Tibial nerve (tissue), 4 donors: ENCODE measurements around the gene TIGIT. TPM values are rescaled to one million over a fixed set of nuclear protein-coding genes. Genes with fewer than 3 reads are reported as not detected.

Experiments
- DNase-seq, 2 donors: peaks; one replicate each; pipeline ENCODE4 v3.0.0-alpha.2; 2019; ENCODE audit warnings: low spot score in 2 of 2
- H3K27ac ChIP-seq, 4 donors: fragments of 200-600 bp; sonication (generic) in 3 of 4; one replicate each; pipeline ENCODE4 v1.5.1; 2017 to 2019; ENCODE audit warnings: mild to moderate bottlenecking in 1 of 4
- H3K27me3 ChIP-seq, 2 donors: fragments of 200-600 bp; sonication (generic) in 1 of 2; one replicate each; pipeline versions ENCODE4 v1.5.1 to v1.6.0; 2017 to 2019
- H3K36me3 ChIP-seq, 3 donors: fragments of 200-600 bp; sonication (generic); one replicate each; pipeline ENCODE4 v1.5.1; 2018 to 2019
- H3K4me1 ChIP-seq, 4 donors: fragments of 200-600 bp; sonication (generic) in 3 of 4; one replicate each; pipeline ENCODE4 v1.5.1; 2017 to 2019
- H3K4me3 ChIP-seq, 4 donors: fragments of 200-600 bp; sonication (generic) in 3 of 4; one replicate each; pipeline ENCODE4 v1.5.1; 2017 to 2019; ENCODE audit warnings: mild to moderate bottlenecking in 1 of 4, moderate library complexity in 1 of 4
- H3K9me3 ChIP-seq, 4 donors: fragments of 200-600 bp; sonication (generic) in 3 of 4; one replicate each; pipeline ENCODE4 v1.5.1; 2017 to 2019
- EP300 ChIP-seq, 2 donors: sonication (generic); formaldehyde crosslinking; IDR thresholded peaks; one replicate each; pipeline ENCODE4 v1.6.1; 2017; ENCODE audit warnings: antibody characterized with exemption in 2 of 2, mild to moderate bottlenecking in 1 of 2
- POLR2A ChIP-seq, 2 donors: fragments of 450-650 bp; IDR thresholded peaks; one replicate each; pipeline ENCODE4 v1.6.1; 2017; ENCODE audit warnings: antibody characterized with exemption in 2 of 2, mild to moderate bottlenecking in 2 of 2, moderate library complexity in 2 of 2
- WGBS, 2 donors: methylation state at CpG; one replicate each; pipeline ENCODE4 v1.1.5; 2018; 5-methylcytosine and 5-hydroxymethylcytosine counted together
- total RNA-seq, 4 donors: library from RNA; depleted of rRNA; stranded (reverse); fragments of >200 nt; gene quantifications; one replicate each; pipeline ENCODE4 v1.1.0, GENCODE V29; 2016
- TF ChIP-seq, protein P1 (sequence below), 5 experiments: fragments of 200-600 bp in 3 of 5; fragments of 450-650 bp in 2 of 5; sonication (generic) in 3 of 5; IDR thresholded peaks; one replicate each; pipeline ENCODE4 v1.5.1; 2016 to 2019; ENCODE audit warnings: antibody characterized with exemption in 5 of 5, mild to moderate bottlenecking in 3 of 5, moderate library complexity in 2 of 5

Gene TIGIT
- total RNA-seq, 4 donors from 2014 or later, result 0.42 to 3.9 (median 0.60) TPM; not detected in 1

DNA sequence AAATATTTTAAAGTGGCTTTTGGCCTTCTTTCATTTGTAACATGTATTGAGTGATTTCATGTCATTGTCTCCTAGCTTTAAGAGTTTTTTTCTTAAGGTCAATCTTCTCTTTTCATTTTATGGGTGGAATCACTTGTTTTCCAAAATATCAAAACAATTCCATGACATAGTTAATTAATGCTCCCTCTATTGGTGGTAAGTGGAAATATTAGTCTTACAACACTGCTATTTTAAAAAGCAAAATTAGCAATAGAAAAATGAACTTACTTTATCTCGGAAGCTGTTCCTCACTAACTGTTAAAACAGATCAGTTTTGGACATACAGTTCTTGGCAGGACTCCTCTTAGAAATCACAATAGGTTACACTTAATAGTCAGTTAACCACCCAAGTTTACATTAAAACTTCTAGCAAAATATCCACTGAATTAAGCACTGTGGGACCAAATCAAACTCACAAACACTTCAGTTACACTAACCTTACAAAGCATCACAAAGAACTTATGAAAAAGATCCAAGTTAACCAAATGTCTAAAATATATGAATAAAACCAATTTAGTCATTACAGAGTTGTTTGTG is 42.4 kb downstream of the TIGIT start:
- H3K27ac ChIP-seq, result no peak overlapping the region
- no peak overlapping the region for H3K4me3 ChIP-seq
- no peak for TF ChIP-seq POLR2A (IDR thresholded peaks at IDR 0.05)
- TF ChIP-seq, protein P1, sequence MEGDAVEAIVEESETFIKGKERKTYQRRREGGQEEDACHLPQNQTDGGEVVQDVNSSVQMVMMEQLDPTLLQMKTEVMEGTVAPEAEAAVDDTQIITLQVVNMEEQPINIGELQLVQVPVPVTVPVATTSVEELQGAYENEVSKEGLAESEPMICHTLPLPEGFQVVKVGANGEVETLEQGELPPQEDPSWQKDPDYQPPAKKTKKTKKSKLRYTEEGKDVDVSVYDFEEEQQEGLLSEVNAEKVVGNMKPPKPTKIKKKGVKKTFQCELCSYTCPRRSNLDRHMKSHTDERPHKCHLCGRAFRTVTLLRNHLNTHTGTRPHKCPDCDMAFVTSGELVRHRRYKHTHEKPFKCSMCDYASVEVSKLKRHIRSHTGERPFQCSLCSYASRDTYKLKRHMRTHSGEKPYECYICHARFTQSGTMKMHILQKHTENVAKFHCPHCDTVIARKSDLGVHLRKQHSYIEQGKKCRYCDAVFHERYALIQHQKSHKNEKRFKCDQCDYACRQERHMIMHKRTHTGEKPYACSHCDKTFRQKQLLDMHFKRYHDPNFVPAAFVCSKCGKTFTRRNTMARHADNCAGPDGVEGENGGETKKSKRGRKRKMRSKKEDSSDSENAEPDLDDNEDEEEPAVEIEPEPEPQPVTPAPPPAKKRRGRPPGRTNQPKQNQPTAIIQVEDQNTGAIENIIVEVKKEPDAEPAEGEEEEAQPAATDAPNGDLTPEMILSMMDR (IDR thresholded peaks at IDR 0.05), result peak; percentile 22 to 47 (median 30)
- WGBS, 2 donors, result 71 to 72% methylated on average over 1 of the region's 1 CpG
- no peaks in the 10 kb centered on the region for H3K9me3 ChIP-seq
- H3K4me1 ChIP-seq, result peaks cover 0 to 11% (median 5%) of the 10 kb centered on the region in 4 donors
- no peak for DNase-seq
- H3K36me3 ChIP-seq, result peaks cover 0 to 27% (median 0%) of the 10 kb centered on the region in 3 donors
- no peaks in the 10 kb centered on the region for H3K27me3 ChIP-seq

GRCh38 chr3:114336857-114337256 is 43.0 kb downstream of the TIGIT start:
- Histone ChIP-seq H3K4me3 (no peak overlapping the region), H3K9me3 (no peaks in the 10 kb centered on the region), H3K27me3 (no peaks in the 10 kb centered on the region), H3K4me1 (peaks cover 0 to 11% (median 5%) of the 10 kb centered on the region in 4 donors), H3K27ac (no peak overlapping the region), H3K36me3 (peaks cover 0 to 20% (median 0%) of the 10 kb centered on the region in 3 donors)
- no peak for DNase-seq
- no peak for TF ChIP-seq EP300 (IDR thresholded peaks at IDR 0.05)
- no peak for TF ChIP-seq POLR2A (IDR thresholded peaks at IDR 0.05)
- TF ChIP-seq, protein P1 (IDR thresholded peaks at IDR 0.05), result no peak
- WGBS, 2 donors, result 71 to 74% methylated on average over 3 of the region's 3 CpGs

GRCh38 chr3:114338651-114339357 is 45.0 kb downstream of the TIGIT start:
- no peaks in the 10 kb centered on the region for H3K9me3 ChIP-seq
- H3K4me3 ChIP-seq, result no peak overlapping the region
- TF ChIP-seq, protein P1 (IDR thresholded peaks at IDR 0.05), result no peak
- TF ChIP-seq EP300 (IDR thresholded peaks at IDR 0.05), result no peak
- no peak for TF ChIP-seq POLR2A (IDR thresholded peaks at IDR 0.05)
- peaks cover 0 to 11% (median 5%) of the 10 kb centered on the region in 4 donors for H3K4me1 ChIP-seq
- no peak for DNase-seq
- H3K27ac ChIP-seq, result peak overlapping the region in 2 of 4 donors; percentile 6 to 10
- peaks cover 0 to 10% (median 0%) of the 10 kb centered on the region in 3 donors for H3K36me3 ChIP-seq
- 93 to 94% methylated on average over 19 of the region's 19 CpGs for WGBS, 2 donors
- no peaks in the 10 kb centered on the region for H3K27me3 ChIP-seq

GRCh38 chr3:114344492-114344891 is 50.7 kb downstream of the TIGIT start:
- H3K27me3 ChIP-seq, result no peaks in the 10 kb centered on the region
- WGBS, 2 donors, result 88 to 92% methylated on average over 1 of the region's 1 CpG
- H3K36me3 ChIP-seq, result peaks cover 0 to 8% (median 0%) of the 10 kb centered on the region in 3 donors
- no peak for DNase-seq
- H3K27ac ChIP-seq, result no peak overlapping the region
- no peaks in the 10 kb centered on the region for H3K9me3 ChIP-seq
- TF ChIP-seq POLR2A (IDR thresholded peaks at IDR 0.05), result no peak
- TF ChIP-seq, protein P1 (IDR thresholded peaks at IDR 0.05), result no peak
- no peak for TF ChIP-seq EP300 (IDR thresholded peaks at IDR 0.05)
- no peak overlapping the region for H3K4me3 ChIP-seq
- peaks cover 0 to 5% (median under 1%) of the 10 kb centered on the region in 4 donors for H3K4me1 ChIP-seq

- H3K27ac ChIP-seq, result no peak overlapping the region
- H3K4me1 ChIP-seq, result peaks cover 0 to 5% (median 0%) of the 10 kb centered on the region in 4 donors
- no peaks in the 10 kb centered on the region for H3K9me3 ChIP-seq
- no peak overlapping the region for H3K4me3 ChIP-seq
- no peaks in the 10 kb centered on the region for H3K27me3 ChIP-seq
- H3K36me3 ChIP-seq, result peaks cover 3 to 34% (median 9%) of the 10 kb centered on the region in 3 donors
- TF ChIP-seq POLR2A (IDR thresholded peaks at IDR 0.05), result no peak
- TF ChIP-seq, protein P1 (IDR thresholded peaks at IDR 0.05), result no peak
- TF ChIP-seq EP300 (IDR thresholded peaks at IDR 0.05), result no peak
- WGBS, 2 donors, result 97 to 98% methylated on average over 8 to 12 of the region's 12 CpGs
- DNase-seq, result no peak
Measured at GRCh38 chr3:114350271-114350670, 56.4 kb downstream of the TIGIT start.
